ENCODE measurements around the gene CEP112. TPM values are rescaled to one million over a fixed set of nuclear protein-coding genes. Genes with fewer than 3 reads are reported as not detected.

The CEP112 gene
- total and polyA plus RNA-seq, 8 donors = 8.4 to 11.4 (median 9.8) TPM

DNA sequence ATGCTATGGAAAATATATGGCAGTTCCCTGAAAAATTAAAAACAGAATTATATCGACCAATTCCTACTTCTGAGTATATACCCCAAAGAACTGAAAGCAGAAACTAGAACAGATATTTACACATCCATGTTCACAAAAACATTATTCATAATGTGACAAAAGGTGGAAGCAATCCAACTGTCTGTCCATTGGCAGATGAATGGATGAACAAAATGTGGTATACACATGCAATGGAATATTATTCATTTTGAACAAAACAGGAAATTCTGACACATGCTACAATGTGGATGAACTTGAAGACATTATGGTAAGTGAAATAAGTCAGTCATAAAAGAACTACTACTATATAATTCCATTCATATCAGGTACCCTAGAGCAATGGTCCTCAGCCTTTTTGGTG lies 367.0 kb downstream of the CEP112 start:
- Histone ChIP-seq H3K9me3 (no peaks in the 10 kb centered on the region), H3K27me3 (no peaks in the 10 kb centered on the region), H3K4me1 (no peaks in the 10 kb centered on the region), H3K36me3 (no peaks in the 10 kb centered on the region), H3K4me3 (no peak overlapping the region), H3K27ac (no peak overlapping the region)
- FAIRE-seq (no peak), ATAC-seq (no peak), DNase-seq (no peak)
- intact Hi-C loops (cut with DNase I) = no loop called here
- TF ChIP-seq, protein P1, sequence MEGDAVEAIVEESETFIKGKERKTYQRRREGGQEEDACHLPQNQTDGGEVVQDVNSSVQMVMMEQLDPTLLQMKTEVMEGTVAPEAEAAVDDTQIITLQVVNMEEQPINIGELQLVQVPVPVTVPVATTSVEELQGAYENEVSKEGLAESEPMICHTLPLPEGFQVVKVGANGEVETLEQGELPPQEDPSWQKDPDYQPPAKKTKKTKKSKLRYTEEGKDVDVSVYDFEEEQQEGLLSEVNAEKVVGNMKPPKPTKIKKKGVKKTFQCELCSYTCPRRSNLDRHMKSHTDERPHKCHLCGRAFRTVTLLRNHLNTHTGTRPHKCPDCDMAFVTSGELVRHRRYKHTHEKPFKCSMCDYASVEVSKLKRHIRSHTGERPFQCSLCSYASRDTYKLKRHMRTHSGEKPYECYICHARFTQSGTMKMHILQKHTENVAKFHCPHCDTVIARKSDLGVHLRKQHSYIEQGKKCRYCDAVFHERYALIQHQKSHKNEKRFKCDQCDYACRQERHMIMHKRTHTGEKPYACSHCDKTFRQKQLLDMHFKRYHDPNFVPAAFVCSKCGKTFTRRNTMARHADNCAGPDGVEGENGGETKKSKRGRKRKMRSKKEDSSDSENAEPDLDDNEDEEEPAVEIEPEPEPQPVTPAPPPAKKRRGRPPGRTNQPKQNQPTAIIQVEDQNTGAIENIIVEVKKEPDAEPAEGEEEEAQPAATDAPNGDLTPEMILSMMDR (IDR thresholded peaks at IDR 0.05) = no peak
- WGBS, 2 donors = 88% methylated on average over 1 of the region's 1 CpG

- Histone ChIP-seq H3K27me3 (no peaks in the 10 kb centered on the region), H3K4me1 (no peaks in the 10 kb centered on the region), H3K4me3 (no peak overlapping the region), H3K27ac (no peak overlapping the region), H3K9me3 (no peaks in the 10 kb centered on the region), H3K36me3 (no peaks in the 10 kb centered on the region)
- TF ChIP-seq, protein P1 (IDR thresholded peaks at IDR 0.05) = no peak
- DNase-seq (no peak), ATAC-seq (no peak), FAIRE-seq (no peak)
- intact Hi-C loops (cut with DNase I) = no loop called here
Measured at GRCh38 chr17:65823713-65824112, 368.2 kb downstream of the CEP112 start.

- DNase-seq = no peak
- intact Hi-C loops (cut with DNase I) = no loop called here
- Histone ChIP-seq H3K27me3 (no peaks in the 10 kb centered on the region), H3K4me1 (no peaks in the 10 kb centered on the region), H3K36me3 (no peaks in the 10 kb centered on the region), H3K4me3 (no peak overlapping the region), H3K27ac (no peak overlapping the region), H3K9me3 (no peaks in the 10 kb centered on the region)
- ATAC-seq = no peak
- FAIRE-seq = no peak
- TF ChIP-seq, protein P1 (IDR thresholded peaks at IDR 0.05) = no peak
- 93 to 94% methylated on average over 2 of the region's 2 CpGs for WGBS, 2 donors
Measured at GRCh38 chr17:65820811-65821210, 371.1 kb downstream of the CEP112 start.

DNA sequence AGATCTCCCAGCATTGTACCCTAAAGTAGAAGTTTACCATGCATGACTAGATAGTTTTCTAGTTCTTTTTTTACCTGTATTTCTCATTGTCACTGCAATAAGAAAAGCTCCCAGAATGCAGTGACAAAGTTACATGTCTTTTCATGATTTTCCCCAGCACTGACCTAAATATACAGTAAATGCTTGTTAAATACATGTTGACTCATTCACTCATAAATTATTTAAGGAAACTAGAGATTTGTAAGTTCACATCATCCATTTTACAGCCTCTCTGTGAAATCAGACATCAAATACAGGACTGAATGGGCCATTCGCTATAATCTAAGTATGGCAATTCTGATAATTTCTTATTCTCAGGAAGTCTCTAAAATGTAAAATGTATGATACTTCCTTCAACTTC lies 371.6 kb downstream of the CEP112 start:
- FAIRE-seq (no peak), ATAC-seq (no peak), DNase-seq (no peak)
- H3K4me3 ChIP-seq = no peak overlapping the region
- TF ChIP-seq, protein P1 (IDR thresholded peaks at IDR 0.05) = no peak
- H3K27me3 ChIP-seq = no peaks in the 10 kb centered on the region
- H3K9me3 ChIP-seq = no peaks in the 10 kb centered on the region
- intact Hi-C loops (cut with DNase I) = no loop called here
- 93% methylated on average over 1 of the region's 1 CpG for WGBS, 2 donors
- no peaks in the 10 kb centered on the region for H3K36me3 ChIP-seq
- H3K4me1 ChIP-seq = no peaks in the 10 kb centered on the region
- no peak overlapping the region for H3K27ac ChIP-seq

- Histone ChIP-seq H3K27me3 (no peaks in the 10 kb centered on the region), H3K36me3 (no peaks in the 10 kb centered on the region), H3K4me1 (no peaks in the 10 kb centered on the region), H3K4me3 (no peak overlapping the region), H3K27ac (no peak overlapping the region), H3K9me3 (no peaks in the 10 kb centered on the region)
- 25 to 54% methylated on average over 3 of the region's 3 CpGs for WGBS, 2 donors
- FAIRE-seq (no peak), ATAC-seq (no peak), DNase-seq (no peak)
- TF ChIP-seq, protein P1 (IDR thresholded peaks at IDR 0.05) = no peak
- intact Hi-C loops (cut with DNase I) = no loop called here
Measured at GRCh38 chr17:65819810-65820209, 372.1 kb downstream of the CEP112 start.
